Endothelial cell (in vitro differentiated cells): ENCODE data around the gene OS9. TPM values are rescaled to one million over a fixed set of nuclear protein-coding genes. Genes with fewer than 3 reads are reported as not detected.
A peak's percentile ranks its signal among the peaks of the same experiment; 100 is the strongest.

Experiments
- DNase-seq: peaks from one replicate; pipeline ENCODE4 v3.0.0; 2021; ENCODE audit warnings: low spot score
- H3K27ac Mint-ChIP-seq: one replicate; pipeline ENCODE4 v1.8.0; 2021; ENCODE audit warnings: mixed read lengths, inconsistent platforms; ENCODE audit not compliant: unreplicated experiment
- H3K27me3 Mint-ChIP-seq: one replicate; pipeline ENCODE4 v1.8.0; 2021; ENCODE audit warnings: mild to moderate bottlenecking, moderate library complexity, mixed read lengths, inconsistent platforms; ENCODE audit not compliant: unreplicated experiment
- H3K36me3 Mint-ChIP-seq: one replicate; pipeline ENCODE4 v1.8.0; 2021; ENCODE audit warnings: mild to moderate bottlenecking, low read depth, mixed read lengths, inconsistent platforms; ENCODE audit not compliant: unreplicated experiment
- H3K4me1 Mint-ChIP-seq: one replicate; pipeline ENCODE4 v1.8.0; 2021; ENCODE audit warnings: mild to moderate bottlenecking, mixed read lengths, inconsistent platforms; ENCODE audit not compliant: unreplicated experiment
- H3K4me3 Mint-ChIP-seq: one replicate; pipeline ENCODE4 v1.8.0; 2021; ENCODE audit warnings: mild to moderate bottlenecking, mixed read lengths, inconsistent platforms; ENCODE audit not compliant: unreplicated experiment
- H3K9me3 Mint-ChIP-seq: one replicate; pipeline ENCODE4 v1.8.0; 2021; ENCODE audit warnings: mixed read lengths, inconsistent platforms; ENCODE audit not compliant: unreplicated experiment
- total RNA-seq: library from RNA; stranded (reverse); fragmentation: NEBNext Ultra II Directional; extraction: Animal tissue kit (Norgen Biotek cat#: 25700); gene quantifications from one replicate; pipeline ENCODE4 v1.2.1, GENCODE V29; 2021; ENCODE audit not compliant: unreplicated experiment
- TF ChIP-seq, protein P1 (sequence below): fragments of 200-600 bp; sonication (generic); IDR thresholded peaks from one replicate; pipeline ENCODE4 v1.5.0; 2021; ENCODE audit warnings: antibody characterized with exemption; ENCODE audit not compliant: unreplicated experiment

The OS9 gene
- total RNA-seq, 1 donor from 2014 or later = 220 TPM

DNA sequence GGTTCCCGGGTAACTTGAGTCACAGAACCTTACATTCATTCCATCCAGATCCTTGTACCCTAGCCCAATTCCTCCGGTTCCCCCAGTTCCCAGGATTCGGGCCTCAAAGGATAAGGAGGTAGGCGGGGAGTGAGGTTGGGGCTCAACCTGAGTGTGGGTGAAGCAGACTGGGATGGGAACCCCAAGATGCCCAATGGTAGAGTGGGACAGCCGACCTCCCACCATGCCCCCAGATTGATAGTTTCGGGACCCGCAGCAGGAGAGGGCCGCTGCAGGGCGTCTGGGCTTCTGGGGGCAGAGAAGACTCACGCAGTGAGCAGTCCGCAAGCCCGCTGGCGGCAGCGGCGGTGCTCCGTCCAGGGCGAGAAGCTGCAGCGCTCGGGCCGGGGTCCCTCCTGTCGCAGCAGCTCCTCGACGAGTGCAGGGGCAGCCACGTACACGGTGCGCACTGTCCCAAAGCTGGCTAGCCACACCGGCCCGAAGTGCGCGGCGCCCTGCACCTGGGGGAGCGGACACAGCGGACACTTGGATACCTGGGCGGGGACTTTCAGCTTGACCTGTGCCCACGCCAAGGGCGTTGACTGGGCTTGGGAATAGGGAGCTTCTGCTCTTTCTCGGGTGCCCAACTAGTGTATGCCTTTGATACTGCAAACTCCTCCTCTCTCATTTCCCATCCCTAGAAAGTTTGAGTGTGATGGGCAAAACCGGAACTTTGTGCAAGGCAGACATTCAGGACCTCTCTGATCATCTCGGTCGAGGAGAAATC, 71.9 kb downstream of the OS9 start:
- TF ChIP-seq, protein P1, sequence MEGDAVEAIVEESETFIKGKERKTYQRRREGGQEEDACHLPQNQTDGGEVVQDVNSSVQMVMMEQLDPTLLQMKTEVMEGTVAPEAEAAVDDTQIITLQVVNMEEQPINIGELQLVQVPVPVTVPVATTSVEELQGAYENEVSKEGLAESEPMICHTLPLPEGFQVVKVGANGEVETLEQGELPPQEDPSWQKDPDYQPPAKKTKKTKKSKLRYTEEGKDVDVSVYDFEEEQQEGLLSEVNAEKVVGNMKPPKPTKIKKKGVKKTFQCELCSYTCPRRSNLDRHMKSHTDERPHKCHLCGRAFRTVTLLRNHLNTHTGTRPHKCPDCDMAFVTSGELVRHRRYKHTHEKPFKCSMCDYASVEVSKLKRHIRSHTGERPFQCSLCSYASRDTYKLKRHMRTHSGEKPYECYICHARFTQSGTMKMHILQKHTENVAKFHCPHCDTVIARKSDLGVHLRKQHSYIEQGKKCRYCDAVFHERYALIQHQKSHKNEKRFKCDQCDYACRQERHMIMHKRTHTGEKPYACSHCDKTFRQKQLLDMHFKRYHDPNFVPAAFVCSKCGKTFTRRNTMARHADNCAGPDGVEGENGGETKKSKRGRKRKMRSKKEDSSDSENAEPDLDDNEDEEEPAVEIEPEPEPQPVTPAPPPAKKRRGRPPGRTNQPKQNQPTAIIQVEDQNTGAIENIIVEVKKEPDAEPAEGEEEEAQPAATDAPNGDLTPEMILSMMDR = no peak
- H3K9me3 Mint-ChIP-seq = no peaks in the 10 kb centered on the region
- H3K27ac Mint-ChIP-seq = no peak overlapping the region
- peaks cover 28% of the 10 kb centered on the region for H3K4me1 Mint-ChIP-seq
- peak overlapping the region; percentile 65 for H3K4me3 Mint-ChIP-seq
- H3K36me3 Mint-ChIP-seq = peaks cover 8% of the 10 kb centered on the region
- peaks cover 32% of the 10 kb centered on the region for H3K27me3 Mint-ChIP-seq
- DNase-seq = no peak

DNA sequence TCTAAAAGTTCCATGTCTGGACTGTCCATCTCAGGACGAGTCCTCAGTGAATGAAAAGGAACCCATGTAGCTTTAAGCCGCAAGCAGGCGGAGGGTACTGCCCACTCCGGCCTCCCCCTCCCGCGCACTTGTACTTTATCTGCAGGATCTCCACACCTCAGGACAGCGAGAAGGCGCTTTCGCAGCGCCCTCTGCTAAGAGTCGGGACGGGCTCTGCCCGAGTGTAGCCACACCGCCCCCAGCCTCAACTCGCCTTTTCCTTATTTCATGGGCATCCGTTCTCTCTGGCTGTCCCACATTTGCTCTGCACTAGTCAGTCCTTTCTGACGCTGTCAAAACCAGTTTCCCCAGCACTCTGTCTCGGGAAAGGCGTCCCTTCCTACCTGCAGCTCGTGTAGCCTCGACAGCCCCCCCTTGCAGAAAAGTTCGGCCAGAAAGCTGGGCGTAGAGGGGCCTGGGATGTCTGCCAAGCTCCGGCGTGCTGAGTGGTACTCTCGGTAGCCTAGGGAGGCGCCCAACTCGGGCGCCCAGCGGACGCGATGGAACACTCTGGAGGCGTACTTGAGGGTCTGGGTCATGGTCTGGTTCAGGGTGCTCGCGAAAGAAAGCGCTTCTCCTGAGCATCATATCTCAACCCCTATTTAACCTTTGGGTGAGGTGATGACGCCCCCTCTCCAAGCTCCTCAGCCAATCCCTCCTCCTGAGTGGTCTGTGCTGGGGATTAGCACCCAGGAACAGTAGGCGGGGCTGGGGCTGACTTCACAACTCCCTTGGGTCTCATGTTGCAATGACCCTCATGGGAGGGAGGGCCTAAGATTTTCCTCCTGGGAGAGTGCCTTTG, 72.8 kb downstream of the OS9 start, which contains the start of gene CYP27B1:
Gene CYP27B1, minus strand, starts transcription at position 615 of the 841 bp plus-strand sequence. Its CDS starts 37 bp downstream, at position 578.
- Mint-ChIP-seq H3K9me3 (no peaks in the 10 kb centered on the region), H3K4me3 (peak within 1 kb of the TSS; percentile 65), H3K27ac (no peak within 1 kb of the TSS), H3K4me1 (peaks cover 32% of the 10 kb centered on the region), H3K36me3 (peaks cover 11% of the 10 kb centered on the region), H3K27me3 (peaks cover 34% of the 10 kb centered on the region)
- TF ChIP-seq, protein P1 = no peak
- DNase-seq = no peak

DNA sequence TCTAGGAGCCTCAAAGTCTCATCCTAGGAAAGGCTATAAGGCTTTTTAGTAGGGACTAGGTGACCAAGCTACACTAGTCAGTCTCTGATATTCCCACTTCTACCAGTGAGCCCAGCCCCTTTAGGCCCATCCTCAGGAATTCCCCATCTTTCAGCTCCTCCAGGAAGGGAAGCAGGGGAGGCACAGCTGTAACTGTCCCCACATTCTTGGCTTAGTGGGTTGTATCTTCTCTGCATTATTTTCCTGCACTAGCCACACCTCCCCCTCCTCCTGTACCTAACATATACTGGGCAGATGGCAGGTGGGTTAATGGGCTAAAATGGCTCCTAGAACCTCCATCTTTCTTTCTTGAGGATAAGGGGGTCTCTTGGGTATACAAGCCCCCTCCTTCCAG, 73.4 kb downstream of the OS9 start:
- DNase-seq = no peak
- no peak overlapping the region for H3K27ac Mint-ChIP-seq
- no peaks in the 10 kb centered on the region for H3K9me3 Mint-ChIP-seq
- TF ChIP-seq, protein P1 = no peak
- H3K27me3 Mint-ChIP-seq = peaks cover 34% of the 10 kb centered on the region
- H3K36me3 Mint-ChIP-seq = peaks cover 11% of the 10 kb centered on the region
- peaks cover 34% of the 10 kb centered on the region for H3K4me1 Mint-ChIP-seq
- no peak overlapping the region for H3K4me3 Mint-ChIP-seq

GRCh38 chr12:57767876-57768275, 73.9 kb downstream of the OS9 start:
- H3K4me1 Mint-ChIP-seq = peaks cover 35% of the 10 kb centered on the region

More at GRCh38 chr12:57767876-57768275, 73.9 kb downstream of the OS9 start:
- Mint-ChIP-seq H3K36me3 (peaks cover 11% of the 10 kb centered on the region), H3K27ac (no peak overlapping the region), H3K9me3 (no peaks in the 10 kb centered on the region), H3K4me3 (no peak overlapping the region), H3K27me3 (peaks cover 33% of the 10 kb centered on the region)
- TF ChIP-seq, protein P1 = no peak
- no peak for DNase-seq
